ENCODE data around the gene SCN1B.
"Not testable (repeated sequence)": the region's sequence is repeated elsewhere in the genome, so short reads cannot be mapped to it uniquely, and the experiment has no call there.

- not testable (repeated sequence) for TF ChIP-seq CTCF, POLR2A (IDR thresholded peaks at IDR 0.05)
Measured at GRCh38 chr19:34998224-34998623, 32.0 kb upstream of the SCN1B start.
